D721Med (cell line): ENCODE data around the gene TMEM247.

ENCODE experiments used
- DNase-seq: peaks from one replicate; pipeline ENCODE4 v3.0.0; 2011; ENCODE audit warnings: low spot score; ENCODE audit not compliant: insufficient read length
- FAIRE-seq: peaks from 2 replicates; lab custom pipeline; 2011; peaks lifted over from hg19 to GRCh38; lab: Jason Lieb, UNC
- TF ChIP-seq, protein P1 (sequence below): IDR thresholded peaks from 2 replicates; pipeline ENCODE4 v1.5.1; 2012; ENCODE audit warnings: mild to moderate bottlenecking, control low read depth; ENCODE audit not compliant: insufficient read depth; ENCODE audit errors: missing control alignments

Gene TMEM247

DNA sequence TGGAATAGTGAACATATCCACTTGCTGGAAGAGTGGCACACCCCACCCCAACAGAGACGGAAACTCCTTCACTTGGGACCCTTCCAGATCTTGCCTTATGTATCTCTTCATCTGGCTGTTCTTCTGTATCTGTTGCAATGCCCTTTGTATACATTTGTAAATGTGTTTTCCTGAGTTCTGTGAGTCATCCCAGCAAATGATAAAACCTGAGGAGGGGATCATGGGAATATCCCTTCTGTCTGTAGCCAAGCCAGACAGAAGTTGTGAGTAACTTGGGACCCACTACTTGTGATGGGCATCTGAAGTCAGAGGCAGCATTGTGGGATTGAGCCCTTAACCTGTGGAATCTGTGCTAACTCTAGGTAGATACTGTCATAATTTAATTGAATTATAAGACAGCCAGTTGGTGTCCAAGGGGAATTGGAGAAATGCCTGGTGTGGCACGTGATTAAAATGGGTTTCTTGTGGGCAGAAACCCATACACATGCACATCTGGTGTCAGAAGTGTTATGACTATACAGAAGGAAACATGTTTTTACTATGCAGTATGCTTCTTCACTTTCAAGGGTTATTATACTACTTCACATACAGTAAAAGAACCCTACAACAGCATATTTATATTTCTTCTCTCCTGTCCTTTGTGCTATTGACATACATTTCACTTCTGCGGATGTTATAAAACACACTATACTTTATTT lies 32.3 kb upstream of the TMEM247 start:
- DNase-seq: no peak
- FAIRE-seq: no peak
- TF ChIP-seq, protein P1, sequence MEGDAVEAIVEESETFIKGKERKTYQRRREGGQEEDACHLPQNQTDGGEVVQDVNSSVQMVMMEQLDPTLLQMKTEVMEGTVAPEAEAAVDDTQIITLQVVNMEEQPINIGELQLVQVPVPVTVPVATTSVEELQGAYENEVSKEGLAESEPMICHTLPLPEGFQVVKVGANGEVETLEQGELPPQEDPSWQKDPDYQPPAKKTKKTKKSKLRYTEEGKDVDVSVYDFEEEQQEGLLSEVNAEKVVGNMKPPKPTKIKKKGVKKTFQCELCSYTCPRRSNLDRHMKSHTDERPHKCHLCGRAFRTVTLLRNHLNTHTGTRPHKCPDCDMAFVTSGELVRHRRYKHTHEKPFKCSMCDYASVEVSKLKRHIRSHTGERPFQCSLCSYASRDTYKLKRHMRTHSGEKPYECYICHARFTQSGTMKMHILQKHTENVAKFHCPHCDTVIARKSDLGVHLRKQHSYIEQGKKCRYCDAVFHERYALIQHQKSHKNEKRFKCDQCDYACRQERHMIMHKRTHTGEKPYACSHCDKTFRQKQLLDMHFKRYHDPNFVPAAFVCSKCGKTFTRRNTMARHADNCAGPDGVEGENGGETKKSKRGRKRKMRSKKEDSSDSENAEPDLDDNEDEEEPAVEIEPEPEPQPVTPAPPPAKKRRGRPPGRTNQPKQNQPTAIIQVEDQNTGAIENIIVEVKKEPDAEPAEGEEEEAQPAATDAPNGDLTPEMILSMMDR: no peak

- DNase-seq (no peak), FAIRE-seq (no peak)
- TF ChIP-seq, protein P1: no peak
Measured at GRCh38 chr2:46447649-46448048, 31.7 kb upstream of the TMEM247 start.

DNA sequence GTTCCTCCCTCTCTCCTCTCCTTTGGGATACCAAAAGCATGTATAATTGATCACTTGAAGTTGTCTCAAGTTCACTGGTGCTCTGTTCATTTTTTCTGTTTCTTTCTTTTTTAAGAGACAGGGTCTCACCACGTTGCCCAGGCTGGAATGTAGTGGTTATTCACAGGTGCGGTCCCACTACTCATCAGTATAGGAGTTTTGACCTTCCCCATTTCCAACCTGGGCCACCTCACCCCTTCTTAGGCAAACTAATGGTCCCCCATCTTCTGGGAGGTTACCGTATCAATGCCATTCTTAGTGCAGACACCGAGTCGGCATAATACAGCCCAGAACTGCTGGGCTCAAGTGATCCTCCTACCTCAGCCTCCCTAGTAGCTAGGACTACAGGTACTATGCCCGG lies 31.3 kb upstream of the TMEM247 start:
- DNase-seq (no peak), FAIRE-seq (no peak)
- TF ChIP-seq, protein P1: no peak

GRCh38 chr2:46448641-46449040 lies 30.7 kb upstream of the TMEM247 start:
- TF ChIP-seq, protein P1: no peak
- no peak for DNase-seq
- FAIRE-seq: no peak

DNA sequence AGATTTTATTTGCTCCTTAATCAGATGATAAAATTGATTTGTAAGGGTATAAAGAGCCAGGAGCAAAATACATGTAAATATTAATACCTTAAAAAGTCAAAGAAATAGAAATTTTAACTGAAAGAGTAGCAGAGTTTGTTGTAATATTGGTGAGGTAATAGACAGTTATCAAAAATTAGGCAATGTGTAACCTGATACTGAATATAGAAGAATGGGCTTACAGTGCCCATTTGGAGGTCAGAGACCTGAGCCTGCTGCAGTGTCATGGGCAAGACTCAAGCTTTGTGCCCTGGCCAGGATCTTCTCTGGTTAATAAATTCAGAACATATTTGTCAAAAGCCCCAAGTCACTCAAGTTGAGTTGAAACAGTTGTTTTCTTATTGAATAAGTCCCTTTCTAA lies 29.7 kb upstream of the TMEM247 start:
- FAIRE-seq: no peak
- TF ChIP-seq, protein P1: no peak

GRCh38 chr2:46451131-46451711 lies 28.1 kb upstream of the TMEM247 start:
- TF ChIP-seq, protein P1: no peak
- FAIRE-seq: no peak
- no peak for DNase-seq

More for the DNA sequence above, 29.7 kb upstream of the TMEM247 start:
- no peak for DNase-seq

- no peak for DNase-seq
- TF ChIP-seq, protein P1: no peak
- no peak for FAIRE-seq
Measured at GRCh38 chr2:46456789-46457188, 22.6 kb upstream of the TMEM247 start.
